Sciatic nerve (tissue), 2 donors: ENCODE measurements around the gene CNGB1. TPM values are rescaled to one million over a fixed set of nuclear protein-coding genes. Genes with fewer than 3 reads are reported as not detected.

Source experiments
- ATAC-seq: fragments of 200-7000 bp; cut with Tn5 transposase; one replicate; pipeline ENCODE4 v1.9.1; 2020; ENCODE audit warnings: mild to moderate bottlenecking, moderate library complexity
- DNase-seq: peaks from one replicate; pipeline ENCODE4 v3.0.0-alpha.2; 2020; ENCODE audit warnings: low spot score
- intact Hi-C: fragments of 100-400 bp; cut with DNase I; formaldehyde crosslinking; loops from one replicate; pipeline ENCODE4 v1.14.2; 2022
- total RNA-seq: library from RNA; stranded (reverse); fragmentation: NEBNext Ultra II Directional; extraction: Animal tissue kit (Norgen Biotek cat#: 25700); gene quantifications from one replicate; pipeline ENCODE4 v1.2.1, GENCODE V29; 2021
- donor health status: DM: no; HTN: no; CAD: no.
- donor health status: DM: no; HTN: no; CAD: no.

CNGB1 gene
- total RNA-seq, 1 donor from 2014 or later = not detected

DNA sequence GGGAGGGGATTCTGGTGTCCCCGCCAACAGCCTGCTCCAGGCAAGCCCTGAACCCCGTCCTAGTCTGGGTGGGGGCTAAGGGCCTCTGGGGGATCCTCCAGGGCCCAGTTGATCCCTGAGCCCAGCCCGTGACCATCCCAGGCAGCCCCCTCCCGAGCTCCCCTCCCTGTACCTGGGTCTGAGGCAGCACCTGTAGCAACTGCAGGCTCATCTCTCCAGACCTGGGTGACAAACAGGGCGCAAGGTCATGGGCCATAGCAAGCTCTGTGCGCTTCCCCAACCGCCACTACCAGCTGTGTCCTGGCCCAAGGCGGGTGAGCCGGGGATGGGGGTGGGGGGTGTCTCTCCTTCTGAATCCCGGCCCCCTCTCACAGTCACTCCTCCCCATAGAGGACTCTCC, 10.6 kb downstream of the CNGB1 start:
- intact Hi-C loops = no loop called here
- ATAC-seq (no peak), DNase-seq (no peak)

- intact Hi-C loops = no loop called here
- ATAC-seq = no peak
- DNase-seq = no peak
These were observed 11.1 kb downstream of the CNGB1 start for GRCh38 chr16:57959804-57960203.

GRCh38 chr16:57959121-57959520, 11.8 kb downstream of the CNGB1 start:
- no peak for ATAC-seq
- DNase-seq = no peak
- intact Hi-C loops = no loop called here

GRCh38 chr16:57958544-57958943, 12.4 kb downstream of the CNGB1 start:
- ATAC-seq = no peak
- intact Hi-C loops = no loop called here
- no peak for DNase-seq

- DNase-seq (no peak), ATAC-seq (no peak)
- intact Hi-C loops = no loop called here
These were observed 13.1 kb downstream of the CNGB1 start for GRCh38 chr16:57957673-57958392.

DNA sequence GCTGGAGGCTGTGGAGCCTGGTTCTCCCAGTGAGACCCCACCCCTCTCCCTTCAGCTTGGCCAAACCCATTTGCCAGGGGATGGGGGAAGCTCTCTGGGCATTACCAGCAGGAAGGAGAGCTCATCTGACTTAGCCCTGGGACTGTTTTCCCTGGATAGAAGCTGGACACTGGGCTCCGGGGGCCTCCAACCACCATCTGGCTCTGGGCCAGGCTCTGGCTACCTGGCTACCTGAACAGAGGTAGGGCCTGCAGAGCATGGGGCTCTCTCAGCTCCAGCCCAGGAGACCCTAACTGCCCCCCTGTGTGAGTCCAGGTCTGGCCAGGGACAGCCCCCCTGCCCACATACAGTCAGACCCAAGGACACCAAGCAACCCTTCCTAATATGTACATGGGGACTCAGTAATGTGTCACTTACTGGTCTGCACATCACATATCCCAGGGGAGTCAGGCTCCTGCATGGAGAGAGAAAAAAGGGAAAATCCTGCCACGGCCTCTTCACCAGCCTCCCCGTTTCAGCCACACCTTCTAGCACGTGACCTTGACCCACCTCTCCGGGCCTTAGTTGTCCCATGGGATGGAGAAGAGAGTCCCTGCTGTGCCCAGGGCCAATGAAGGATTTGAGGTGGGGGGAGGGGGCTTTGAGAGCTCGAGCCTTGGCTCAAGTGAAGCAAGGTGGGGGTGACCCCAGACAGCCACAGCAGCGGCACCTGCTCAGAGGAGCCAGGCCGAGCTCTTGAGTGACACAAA, 13.8 kb downstream of the CNGB1 start:
- ATAC-seq (no peak), DNase-seq (no peak)
- intact Hi-C loops = no loop called here

DNA sequence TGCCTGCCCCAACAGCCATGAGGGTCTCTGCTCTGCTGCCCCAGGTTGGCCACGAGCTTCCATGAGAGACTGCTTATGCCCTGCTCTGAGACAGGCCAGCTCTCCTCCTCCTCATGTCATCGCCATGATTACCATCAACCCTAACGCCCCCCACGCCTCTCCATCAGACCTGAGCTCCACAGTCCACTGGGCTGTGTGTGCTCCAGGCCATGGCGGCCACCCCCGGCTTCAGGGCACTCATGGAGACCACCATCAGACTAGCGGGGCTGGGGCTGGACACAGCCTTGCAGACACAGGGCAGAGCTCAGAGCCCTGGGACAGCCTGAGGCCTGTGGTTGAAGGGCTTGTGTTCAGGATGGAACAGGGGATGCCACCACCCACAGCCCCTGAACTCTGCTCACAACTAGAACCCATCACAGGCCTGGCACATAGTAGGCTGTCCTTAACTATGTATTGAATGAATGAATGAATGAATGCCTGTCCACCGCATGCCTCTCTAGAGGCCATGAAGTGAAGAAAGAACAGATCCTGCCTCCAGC, 14.6 kb downstream of the CNGB1 start:
- intact Hi-C loops = no loop called here
- no peak for ATAC-seq
- no peak for DNase-seq

- ATAC-seq (peak; percentile 35), DNase-seq (no peak)
- intact Hi-C loops = no loop called here
These were observed 15.2 kb downstream of the CNGB1 start for GRCh38 chr16:57955572-57956188.

- DNase-seq (no peak), ATAC-seq (no peak)
- intact Hi-C loops = no loop called here
These were observed 17.1 kb downstream of the CNGB1 start for GRCh38 chr16:57953857-57954256.

GRCh38 chr16:57952909-57953308, 18.0 kb downstream of the CNGB1 start:
- ATAC-seq = no peak
- intact Hi-C loops = no loop called here
- DNase-seq = no peak

GRCh38 chr16:57951204-57951960, 19.5 kb downstream of the CNGB1 start:
- no peak for DNase-seq
- ATAC-seq = no peak
- intact Hi-C loops = no loop called here

- no peak for DNase-seq
- no peak for ATAC-seq
- intact Hi-C loops = no loop called here
These were observed 20.5 kb downstream of the CNGB1 start for GRCh38 chr16:57950382-57950781.

DNA sequence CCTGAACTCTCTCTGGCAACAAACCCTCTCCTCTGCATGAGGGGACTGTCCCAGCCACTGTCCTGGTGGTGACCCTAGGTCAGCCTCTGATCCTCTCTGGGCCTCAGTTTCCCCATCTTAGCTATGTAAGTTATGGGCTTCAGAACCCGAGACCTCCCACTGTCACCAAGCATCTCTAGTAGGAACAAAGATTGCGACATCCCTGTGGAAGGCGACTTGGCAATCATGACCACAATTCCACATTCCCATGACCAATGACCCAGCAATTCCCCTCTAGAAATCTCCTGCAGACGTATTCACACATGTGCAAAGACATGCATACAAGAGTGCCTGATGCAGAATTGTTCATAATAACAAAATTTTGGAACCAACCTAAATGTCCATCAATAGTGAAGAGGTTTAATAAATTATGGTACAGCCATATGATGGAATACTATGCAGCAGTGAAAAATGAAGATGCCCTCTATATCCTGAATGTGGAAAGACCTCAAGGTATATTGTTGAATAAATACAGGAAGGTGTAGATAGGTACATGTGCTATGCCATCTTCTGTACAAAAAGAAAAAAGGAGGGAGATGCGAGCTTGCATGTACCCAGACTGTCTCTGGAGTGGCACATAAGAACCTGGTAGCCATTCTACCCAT, 21.2 kb downstream of the CNGB1 start:
- ATAC-seq (no peak), DNase-seq (no peak)
- intact Hi-C loops = no loop called here

DNA sequence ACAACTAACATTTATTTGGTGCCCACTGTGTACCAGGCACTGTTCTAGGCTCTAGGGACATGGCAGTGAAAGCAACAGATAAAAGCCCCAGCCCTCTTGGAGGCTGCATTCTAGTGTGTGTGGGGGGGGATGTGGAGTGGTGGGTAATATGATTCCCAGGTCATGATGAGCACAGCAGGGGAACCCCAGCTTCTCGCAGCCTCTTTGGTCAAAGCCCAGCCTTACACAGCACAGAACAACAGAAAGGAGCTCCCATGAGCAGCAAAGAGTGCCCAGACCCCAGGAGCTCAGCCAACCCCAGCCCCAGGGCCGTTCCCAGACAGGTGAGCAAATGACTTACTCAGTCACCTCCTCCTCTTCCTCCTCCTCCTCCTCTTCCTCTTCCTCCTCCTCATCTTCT, 21.9 kb downstream of the CNGB1 start:
- DNase-seq (no peak), ATAC-seq (no peak)
- intact Hi-C loops = no loop called here

DNA sequence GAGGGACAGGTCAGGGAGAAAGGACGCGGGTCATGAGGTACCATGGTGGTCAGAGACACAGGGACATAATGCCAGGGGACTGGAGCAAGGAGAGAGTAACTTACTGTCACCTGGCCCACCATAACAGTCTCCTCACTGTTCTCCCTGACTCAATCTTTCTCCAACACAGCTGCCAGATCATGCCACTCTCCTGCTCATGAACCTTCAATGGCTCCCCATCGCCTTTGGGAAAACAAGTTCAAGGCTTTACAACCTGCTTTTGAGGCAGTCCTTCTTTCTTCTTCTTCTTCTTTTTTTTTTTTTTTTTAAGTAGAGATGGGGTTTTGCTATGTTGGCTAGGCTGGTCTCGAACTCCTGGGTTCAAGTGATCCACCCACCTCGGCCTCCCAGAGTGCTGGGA, 22.9 kb downstream of the CNGB1 start:
- intact Hi-C loops = no loop called here
- ATAC-seq = no peak
- DNase-seq = no peak

GRCh38 chr16:57947261-57947660, 23.7 kb downstream of the CNGB1 start:
- intact Hi-C loops = no loop called here
- no peak for DNase-seq
- no peak for ATAC-seq

DNA sequence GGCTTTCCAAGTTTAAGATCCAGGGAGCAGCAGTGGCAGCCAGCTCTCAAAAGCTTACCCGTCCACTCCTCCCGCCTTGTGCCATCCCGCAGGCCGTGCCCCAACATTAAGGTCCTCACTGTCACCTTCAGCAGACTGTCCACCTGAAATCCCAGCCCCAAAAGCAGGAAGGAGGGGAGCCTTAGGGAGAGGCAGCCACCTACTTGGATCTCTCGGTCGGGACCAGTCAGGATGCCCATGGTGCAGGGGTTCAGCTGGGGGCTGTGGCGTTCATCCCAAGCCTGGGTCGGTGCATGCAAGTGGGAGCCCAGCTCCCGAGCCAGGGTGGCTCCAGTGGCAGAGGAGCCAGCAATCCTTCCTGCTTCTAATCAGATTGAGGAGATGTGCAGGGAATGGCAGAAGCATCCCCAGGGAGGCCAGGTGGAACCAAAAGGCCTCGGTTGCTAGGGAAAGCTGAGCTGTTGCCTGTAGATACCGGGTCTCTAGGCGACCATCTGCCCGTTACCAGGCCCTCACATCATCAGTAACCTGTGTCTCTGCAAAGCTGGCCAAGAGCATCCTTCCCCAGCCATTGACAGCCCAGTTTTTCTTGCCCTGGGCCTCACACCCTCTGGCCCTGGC, 24.6 kb downstream of the CNGB1 start:
- ATAC-seq (no peak), DNase-seq (no peak)
- intact Hi-C loops = no loop called here

- ATAC-seq = no peak
- intact Hi-C loops = no loop called here
- DNase-seq = no peak
These were observed 25.2 kb downstream of the CNGB1 start for GRCh38 chr16:57945740-57946138.
